HepG2 (cell line): ENCODE measurements around the gene CFAP221. TPM values are rescaled to one million over a fixed set of nuclear protein-coding genes. Genes with fewer than 3 reads are reported as not detected.

ENCODE experiments used
- BHLHE40 ChIP-seq: IDR thresholded peaks from 2 replicates; pipeline ENCODE4 v1.6.1; 2011; ENCODE audit warnings: low read length, improper control_type of control experiment
- CEBPG ChIP-seq: IDR thresholded peaks from 2 replicates; pipeline ENCODE4 v1.6.1; 2016
- GATAD2A ChIP-seq: IDR thresholded peaks from 2 replicates; pipeline ENCODE4 v1.6.1; 2016
- GMEB1 ChIP-seq: sonication (generic); formaldehyde crosslinking; IDR thresholded peaks from 2 replicates; pipeline ENCODE4 v1.5.1; 2020; ENCODE audit warnings: missing genetic modification reagents, mild to moderate bottlenecking, borderline replicate concordance
- HOXA3 ChIP-seq: sonication (generic); formaldehyde crosslinking; IDR thresholded peaks from 2 replicates; pipeline ENCODE4 v1.5.0; 2020; ENCODE audit warnings: missing genetic modification reagents
- MEIS2 ChIP-seq: sonication (generic); formaldehyde crosslinking; IDR thresholded peaks from 2 replicates; pipeline ENCODE4 v1.9.0; 2021; ENCODE audit warnings: mild to moderate bottlenecking, missing genetic modification reagents
- MXD3 ChIP-seq: IDR thresholded peaks from 2 replicates; pipeline ENCODE4 v1.6.1; 2016; ENCODE audit warnings: mild to moderate bottlenecking, missing biosample characterization, missing genetic modification reagents
- NFYB ChIP-seq: sonication (generic); formaldehyde crosslinking; IDR thresholded peaks from 2 replicates; pipeline ENCODE4 v1.4.0; 2020; ENCODE audit warnings: missing genetic modification reagents
- PAF1 ChIP-seq: IDR thresholded peaks from 2 replicates; pipeline ENCODE4 v1.6.1; 2016; ENCODE audit warnings: missing genetic modification reagents, missing compliant biosample characterization
- SIN3B ChIP-seq: fragments of 150-350 bp; IDR thresholded peaks from 2 replicates; pipeline ENCODE4 v1.6.1; 2014; ENCODE audit warnings: low read length
- SNAPC5 ChIP-seq: sonication (generic); formaldehyde crosslinking; IDR thresholded peaks from 2 replicates; pipeline ENCODE4 v1.8.1; 2023; ENCODE audit warnings: mild to moderate bottlenecking, missing genetic modification reagents, borderline replicate concordance
- SOX13 ChIP-seq, 3 experiments: fragments of 450-650 bp in 1 of 3; sonication (generic) in 1 of 3; formaldehyde crosslinking in 1 of 3; IDR thresholded peaks in 2 of 3; conservative IDR thresholded peaks in 1 of 3; 2 replicates each; pipeline versions ENCODE4 v1.5.0 to v1.6.1; 2016 to 2020; ENCODE audit warnings: antibody characterized with exemption in 1 of 3, mild to moderate bottlenecking in 1 of 3, missing compliant biosample characterization in 1 of 3, missing genetic modification reagents in 1 of 3, moderate library complexity in 1 of 3
- SYNCRIP ChIP-seq: fragments of 200-400 bp; formaldehyde crosslinking; IDR thresholded peaks from 2 replicates; pipeline ENCODE4 v1.6.1; 2018; ENCODE audit warnings: mild to moderate bottlenecking, low read depth, low read length; ENCODE audit not compliant: insufficient read depth
- TBX3 ChIP-seq: fragments of 450-650 bp; IDR thresholded peaks from 2 replicates; pipeline ENCODE4 v1.6.1; 2017; ENCODE audit warnings: antibody characterized with exemption, mild to moderate bottlenecking, inconsistent platforms, borderline replicate concordance
- TGIF2 ChIP-seq: IDR thresholded peaks from 2 replicates; pipeline ENCODE4 v1.6.1; 2016; ENCODE audit warnings: control low read depth, missing compliant biosample characterization
- YEATS4 ChIP-seq: sonication (generic); formaldehyde crosslinking; IDR thresholded peaks from 2 replicates; pipeline ENCODE4 v1.4.0; 2020; ENCODE audit warnings: missing genetic modification reagents, borderline replicate concordance
- ZGPAT ChIP-seq: IDR thresholded peaks from 2 replicates; pipeline ENCODE4 v1.6.1; 2016; ENCODE audit warnings: mild to moderate bottlenecking
- ZNF44 ChIP-seq: sonication (generic); formaldehyde crosslinking; IDR thresholded peaks from 2 replicates; pipeline ENCODE4 v1.5.1; 2020; ENCODE audit warnings: mild to moderate bottlenecking, missing genetic modification reagents
- ZNF441 ChIP-seq: sonication (generic); formaldehyde crosslinking; IDR thresholded peaks from 2 replicates; pipeline ENCODE4 v1.7.0; 2021; ENCODE audit warnings: missing genetic modification reagents, borderline replicate concordance
- ZNF512 ChIP-seq: sonication (generic); formaldehyde crosslinking; IDR thresholded peaks from 2 replicates; pipeline ENCODE4 v1.4.0; 2020; ENCODE audit warnings: mild to moderate bottlenecking, missing genetic modification reagents
- ZNF530 ChIP-seq: sonication (generic); formaldehyde crosslinking; IDR thresholded peaks from 2 replicates; pipeline ENCODE4 v1.5.0; 2020; ENCODE audit warnings: low read depth, mild to moderate bottlenecking, missing genetic modification reagents
- ZNF644 ChIP-seq: IDR thresholded peaks from 2 replicates; pipeline ENCODE4 v1.6.1; 2016; ENCODE audit warnings: low read depth
- ZNF691 ChIP-seq: sonication (generic); formaldehyde crosslinking; IDR thresholded peaks from 2 replicates; pipeline ENCODE4 v1.4.0; 2020; ENCODE audit warnings: missing genetic modification reagents, low read depth, mild to moderate bottlenecking, borderline replicate concordance
- ZNF839 ChIP-seq: sonication (generic); formaldehyde crosslinking; IDR thresholded peaks from 2 replicates; pipeline ENCODE4 v1.4.0; 2020; ENCODE audit warnings: missing genetic modification reagents, mild to moderate bottlenecking, borderline replicate concordance
- polyA plus RNA-seq, 8 experiments: library from polyadenylated mRNA; depleted of rRNA in 3 of 8; stranded (reverse) in 7 of 8; unstranded in 1 of 8; fragments of >200 nt; fragmentation: Illumina TruSeq in 4 of 8; extraction: Trizol in 4 of 8; gene quantifications; 2 replicates each; pipeline versions ENCODE4 v1.2.1 to v1.2.3, GENCODE V29; 2011 to 2016; ENCODE audit warnings: low read depth in 4 of 8, missing spikeins in 1 of 8, mixed read lengths in 1 of 8; ENCODE audit not compliant: insufficient read depth in 1 of 8
- total RNA-seq, 5 experiments: library from RNA; depleted of rRNA; stranded (reverse); fragments of >200 nt; fragmentation: Illumina TruSeq; extraction: Trizol; gene quantifications; 2 replicates each; pipeline ENCODE4 v1.2.3, GENCODE V29; 2016; ENCODE audit warnings: low read depth in 1 of 5

Gene CFAP221
- total and polyA plus RNA-seq, 2 of the 13 experiments (the other 11 are each of a cell fraction or from before 2014, with no cell fraction given), result not detected

GRCh38 chr2:119544075-119544938 lies at the start of gene CFAP221 (continued):
- TF ChIP-seq YEATS4 (peak; percentile 32; the same call in 1 of the 2 replicates), ZNF441 (0 out of 2 replicates have a peak, but pooled peaks have one; percentile 46), ZNF644 (CRISPR knock-in tag) (no peak), HOXA3 (CRISPR knock-in tag) (peak; percentile 54; the same call in 1 of the 2 replicates), BHLHE40 (peak; percentile 95), NFYB (no peak), ZNF512 (CRISPR knock-in tag) (no peak), SNAPC5 (no peak), GATAD2A (no peak), GMEB1 (CRISPR knock-in tag) (no peak), SOX13 (IDR thresholded peaks at IDR 0.05) (no peak), SOX13 (CRISPR knock-in tag; conservative IDR thresholded peaks at IDR 0.05 in 1 of 2, IDR thresholded peaks at IDR 0.05 in 1 of 2) (no peak; a peak in 1 of 4 replicates), SYNCRIP (no peak), TGIF2 (no peak), MEIS2 (CRISPR knock-in tag) (peak; percentile 53), SIN3B (no peak), CEBPG (CRISPR knock-in tag) (no peak), PAF1 (CRISPR knock-in tag) (no peak), ZNF839 (peak; percentile 73; the same call in 1 of the 2 replicates), ZNF691 (CRISPR knock-in tag) (no peak; the same call in 1 of the 2 replicates), ZNF530 (CRISPR knock-in tag) (no peak), ZNF44 (CRISPR knock-in tag) (no peak), TBX3 (no peak), ZGPAT (peak; percentile 32; the same call in 1 of the 2 replicates), MXD3 (CRISPR knock-in tag) (0 out of 2 replicates have a peak, but pooled peaks have one; percentile 27)
